ENCODE data around the gene UBALD2. TPM values are rescaled to one million over a fixed set of nuclear protein-coding genes. Genes with fewer than 3 reads are reported as not detected.
"Not testable (repeated sequence)": the region's sequence is repeated elsewhere in the genome, so short reads cannot be mapped to it uniquely, and the experiment has no call there.

UBALD2 gene
- total RNA-seq, 1 donor from 2014 or later: 46.9 TPM

- peaks cover 25% of the 10 kb centered on the region for H3K4me1 Mint-ChIP-seq (ENCODE audit: unreplicated experiment)
- H3K27ac Mint-ChIP-seq: no peak overlapping the region
- no peaks in the 10 kb centered on the region for H3K9me3 Mint-ChIP-seq
- no peak overlapping the region for H3K4me3 Mint-ChIP-seq
- no peaks in the 10 kb centered on the region for H3K36me3 Mint-ChIP-seq
- H3K27me3 Mint-ChIP-seq: no peaks in the 10 kb centered on the region
- no peak for TF ChIP-seq CTCF (conservative IDR thresholded peaks at IDR 0.05)
- no peak for DNase-seq (ENCODE audit: extremely low spot score, unreplicated experiment)
Observed at GRCh38 chr17:76253841-76254240, 11.3 kb upstream of the UBALD2 start.

- Mint-ChIP-seq H3K27ac (no peak overlapping the region), H3K9me3 (no peaks in the 10 kb centered on the region), H3K4me1 (ENCODE audit: unreplicated experiment) (peaks cover 26% of the 10 kb centered on the region), H3K4me3 (no peak overlapping the region), H3K27me3 (no peaks in the 10 kb centered on the region), H3K36me3 (no peaks in the 10 kb centered on the region)
- no peak for TF ChIP-seq CTCF (conservative IDR thresholded peaks at IDR 0.05)
- no peak for DNase-seq (ENCODE audit: extremely low spot score, unreplicated experiment)
Observed at GRCh38 chr17:76254275-76254674, 10.9 kb upstream of the UBALD2 start.

GRCh38 chr17:76255801-76256429, 9.2 kb upstream of the UBALD2 start:
- Mint-ChIP-seq H3K36me3 (no peaks in the 10 kb centered on the region), H3K27ac (no peak overlapping the region), H3K4me3 (no peak overlapping the region), H3K9me3 (no peaks in the 10 kb centered on the region), H3K4me1 (ENCODE audit: unreplicated experiment) (peaks cover 36% of the 10 kb centered on the region), H3K27me3 (no peaks in the 10 kb centered on the region)
- no peak for DNase-seq (ENCODE audit: extremely low spot score, unreplicated experiment)
- no peak for TF ChIP-seq CTCF (conservative IDR thresholded peaks at IDR 0.05)

GRCh38 chr17:76256430-76257050, 8.6 kb upstream of the UBALD2 start:
- DNase-seq (ENCODE audit: extremely low spot score, unreplicated experiment); H3K4me3 Mint-ChIP-seq; H3K36me3 Mint-ChIP-seq; H3K27me3 Mint-ChIP-seq; H3K9me3 Mint-ChIP-seq: not testable (repeated sequence)
- Mint-ChIP-seq H3K27ac (peak overlapping the region; percentile 55), H3K4me1 (ENCODE audit: unreplicated experiment) (peaks cover 38% of the 10 kb centered on the region)

GRCh38 chr17:76260220-76260619, 4.9 kb upstream of the UBALD2 start:
- no peaks in the 10 kb centered on the region for H3K36me3 Mint-ChIP-seq
- H3K27me3 Mint-ChIP-seq: no peaks in the 10 kb centered on the region
- no peak for DNase-seq (ENCODE audit: extremely low spot score, unreplicated experiment)
- H3K4me1 Mint-ChIP-seq (ENCODE audit: unreplicated experiment): peaks cover 47% of the 10 kb centered on the region
- H3K9me3 Mint-ChIP-seq: no peaks in the 10 kb centered on the region
- TF ChIP-seq CTCF (conservative IDR thresholded peaks at IDR 0.05): no peak
- H3K4me3 Mint-ChIP-seq: no peak overlapping the region
- H3K27ac Mint-ChIP-seq: peak overlapping the region; percentile 96

- no peaks in the 10 kb centered on the region for H3K36me3 Mint-ChIP-seq
- TF ChIP-seq CTCF (conservative IDR thresholded peaks at IDR 0.05): no peak
- H3K4me1 Mint-ChIP-seq (ENCODE audit: unreplicated experiment): peaks cover 43% of the 10 kb centered on the region
- no peaks in the 10 kb centered on the region for H3K9me3 Mint-ChIP-seq
- no peaks in the 10 kb centered on the region for H3K27me3 Mint-ChIP-seq
- no peak for DNase-seq (ENCODE audit: extremely low spot score, unreplicated experiment)
- H3K4me3 Mint-ChIP-seq: no peak overlapping the region
- H3K27ac Mint-ChIP-seq: peak overlapping the region; percentile 65
Observed at GRCh38 chr17:76260669-76261068, 4.5 kb upstream of the UBALD2 start.
